ENCODE results near the gene CRPPA. TPM values are rescaled to one million over a fixed set of nuclear protein-coding genes. Genes with fewer than 3 reads are reported as not detected.

Gene CRPPA
- polyA plus RNA-seq, 3 donors: 0.09 to 0.47 (median 0.36) TPM

DNA sequence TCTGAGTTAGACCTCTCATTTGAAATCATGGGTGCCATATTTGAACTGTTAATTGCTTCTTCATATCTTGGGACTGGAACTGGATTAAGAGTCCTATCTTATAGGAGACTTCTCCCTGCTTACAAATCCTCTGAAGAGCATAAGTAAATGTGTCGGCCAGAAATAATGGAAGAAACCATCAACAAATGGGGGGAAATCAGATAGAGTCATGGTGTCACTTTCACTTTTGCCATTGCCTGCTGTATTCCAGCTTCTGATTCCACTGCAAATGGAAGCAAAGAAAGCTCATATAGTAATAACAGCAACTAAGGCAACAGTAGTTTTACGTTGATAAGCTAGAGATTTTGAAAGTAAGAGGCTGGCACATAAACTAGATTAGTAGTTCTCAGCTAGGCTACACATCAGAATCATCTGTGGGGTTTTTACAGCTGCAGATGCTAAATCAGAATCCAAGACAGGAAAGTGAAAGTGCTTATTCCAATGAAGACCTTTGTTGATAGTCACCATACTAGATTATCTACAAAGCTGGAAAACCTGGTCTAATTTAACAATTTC, 12.3 kb upstream of the CRPPA start:
- H3K27me3 Mint-ChIP-seq (ENCODE audit: low read depth in 3 of 3): peaks cover 1 to 2% (median 2%) of the 10 kb centered on the region in 3 donors
- H3K9ac ChIP-seq (ENCODE audit: insufficient read depth, low read length, poor library complexity, severe bottlenecking): no peak overlapping the region
- no peaks in the 10 kb centered on the region for H3K79me2 ChIP-seq (ENCODE audit: insufficient read depth, low read length)
- intact Hi-C loops (cut with micrococcal nuclease): no loop called here
- no peak overlapping the region for H3K4me3 ChIP-seq (replicated peaks in 1 of 3; ENCODE audit: low read depth in 2 of 3, low read length in 3 of 3)
- no peaks in the 10 kb centered on the region for H3K36me3 ChIP-seq (replicated peaks in 1 of 2; ENCODE audit: control insufficient read depth in 1 of 2, insufficient read depth in 2 of 2, low read length in 2 of 2)
- no peak for DNase-seq
- no peak overlapping the region for H3K4me2 ChIP-seq (replicated peaks; ENCODE audit: extremely low read depth, low read length, poor library complexity, severe bottlenecking)
- WGBS (ENCODE audit: insufficient coverage): no CpG with 5 or more reads among the region's 2 CpGs
- no peaks in the 10 kb centered on the region for H3K36me3 Mint-ChIP-seq
- no peaks in the 10 kb centered on the region for H3K4me1 ChIP-seq (ENCODE audit: control insufficient read depth in 1 of 2, insufficient read depth in 2 of 2, low read length in 2 of 2)
- peaks cover 0 to 4% (median 0%) of the 10 kb centered on the region in 7 donors for H3K9me3 Mint-ChIP-seq
- TF ChIP-seq, protein P1, sequence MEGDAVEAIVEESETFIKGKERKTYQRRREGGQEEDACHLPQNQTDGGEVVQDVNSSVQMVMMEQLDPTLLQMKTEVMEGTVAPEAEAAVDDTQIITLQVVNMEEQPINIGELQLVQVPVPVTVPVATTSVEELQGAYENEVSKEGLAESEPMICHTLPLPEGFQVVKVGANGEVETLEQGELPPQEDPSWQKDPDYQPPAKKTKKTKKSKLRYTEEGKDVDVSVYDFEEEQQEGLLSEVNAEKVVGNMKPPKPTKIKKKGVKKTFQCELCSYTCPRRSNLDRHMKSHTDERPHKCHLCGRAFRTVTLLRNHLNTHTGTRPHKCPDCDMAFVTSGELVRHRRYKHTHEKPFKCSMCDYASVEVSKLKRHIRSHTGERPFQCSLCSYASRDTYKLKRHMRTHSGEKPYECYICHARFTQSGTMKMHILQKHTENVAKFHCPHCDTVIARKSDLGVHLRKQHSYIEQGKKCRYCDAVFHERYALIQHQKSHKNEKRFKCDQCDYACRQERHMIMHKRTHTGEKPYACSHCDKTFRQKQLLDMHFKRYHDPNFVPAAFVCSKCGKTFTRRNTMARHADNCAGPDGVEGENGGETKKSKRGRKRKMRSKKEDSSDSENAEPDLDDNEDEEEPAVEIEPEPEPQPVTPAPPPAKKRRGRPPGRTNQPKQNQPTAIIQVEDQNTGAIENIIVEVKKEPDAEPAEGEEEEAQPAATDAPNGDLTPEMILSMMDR (IDR thresholded peaks at IDR 0.05): no peak
- H3K4me3 Mint-ChIP-seq: no peak overlapping the region
- no peaks in the 10 kb centered on the region for H3K9me3 ChIP-seq (replicated peaks in 1 of 2; ENCODE audit: control insufficient read depth in 1 of 2, insufficient read depth in 1 of 2, low read length in 2 of 2)
- no peak overlapping the region for H3K27ac Mint-ChIP-seq
- no peaks in the 10 kb centered on the region for H4K20me1 ChIP-seq (ENCODE audit: insufficient read depth, low read length)
- H3K27ac ChIP-seq (ENCODE audit: low read depth in 1 of 2, low read length in 2 of 2): no peak overlapping the region
- H3K27me3 ChIP-seq (ENCODE audit: control insufficient read depth in 2 of 2, insufficient read depth in 2 of 2, low read length in 2 of 2): no peaks in the 10 kb centered on the region
- H3K4me1 Mint-ChIP-seq: peaks cover 4% of the 10 kb centered on the region
- no peak overlapping the region for H2AFZ ChIP-seq (ENCODE audit: insufficient read depth, low read depth, low read length, poor library complexity, severe bottlenecking)

DNA sequence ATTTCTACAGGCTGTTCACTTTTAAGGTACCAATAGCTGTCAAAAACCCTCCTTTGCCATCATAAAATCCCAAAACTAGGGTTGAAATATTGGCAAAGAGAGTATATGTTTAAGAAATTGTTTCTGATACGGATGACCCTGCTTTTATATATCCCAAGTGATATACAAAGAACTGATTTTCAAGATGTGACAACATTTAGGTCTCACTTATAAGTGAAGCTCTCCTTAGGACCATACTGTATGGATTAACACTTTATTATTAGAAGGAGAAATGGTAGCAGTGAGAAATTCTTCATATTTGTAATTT, 11.0 kb upstream of the CRPPA start:
- Mint-ChIP-seq H3K27me3 (ENCODE audit: low read depth in 3 of 3) (peaks cover 0 to 2% (median 2%) of the 10 kb centered on the region in 3 donors), H3K4me1 (peaks cover 9% of the 10 kb centered on the region), H3K9me3 (peaks cover 0 to 4% (median 0%) of the 10 kb centered on the region in 7 donors), H3K36me3 (no peaks in the 10 kb centered on the region), H3K4me3 (no peak overlapping the region), H3K27ac (no peak overlapping the region)
- H3K4me1 ChIP-seq (ENCODE audit: control insufficient read depth in 1 of 2, insufficient read depth in 2 of 2, low read length in 2 of 2): no peaks in the 10 kb centered on the region
- H2AFZ ChIP-seq (ENCODE audit: insufficient read depth, low read depth, low read length, poor library complexity, severe bottlenecking): no peak overlapping the region
- H3K36me3 ChIP-seq (replicated peaks in 1 of 2; ENCODE audit: control insufficient read depth in 1 of 2, insufficient read depth in 2 of 2, low read length in 2 of 2): no peaks in the 10 kb centered on the region
- H3K9ac ChIP-seq (ENCODE audit: insufficient read depth, low read length, poor library complexity, severe bottlenecking): no peak overlapping the region
- no peaks in the 10 kb centered on the region for H4K20me1 ChIP-seq (ENCODE audit: insufficient read depth, low read length)
- WGBS (ENCODE audit: insufficient coverage): no CpG with 5 or more reads among the region's 1 CpG
- no peaks in the 10 kb centered on the region for H3K79me2 ChIP-seq (ENCODE audit: insufficient read depth, low read length)
- H3K27ac ChIP-seq (ENCODE audit: low read depth in 1 of 2, low read length in 2 of 2): no peak overlapping the region
- no peak overlapping the region for H3K4me3 ChIP-seq (replicated peaks in 1 of 3; ENCODE audit: low read depth in 2 of 3, low read length in 3 of 3)
- no peaks in the 10 kb centered on the region for H3K9me3 ChIP-seq (replicated peaks in 1 of 2; ENCODE audit: control insufficient read depth in 1 of 2, insufficient read depth in 1 of 2, low read length in 2 of 2)
- intact Hi-C loops (cut with micrococcal nuclease): no loop called here
- TF ChIP-seq, protein P1 (IDR thresholded peaks at IDR 0.05): no peak
- no peaks in the 10 kb centered on the region for H3K27me3 ChIP-seq (ENCODE audit: control insufficient read depth in 2 of 2, insufficient read depth in 2 of 2, low read length in 2 of 2)
- no peak for DNase-seq
- no peak overlapping the region for H3K4me2 ChIP-seq (replicated peaks; ENCODE audit: extremely low read depth, low read length, poor library complexity, severe bottlenecking)
